Measurements from ENCODE around the gene TMEM141.

DNA sequence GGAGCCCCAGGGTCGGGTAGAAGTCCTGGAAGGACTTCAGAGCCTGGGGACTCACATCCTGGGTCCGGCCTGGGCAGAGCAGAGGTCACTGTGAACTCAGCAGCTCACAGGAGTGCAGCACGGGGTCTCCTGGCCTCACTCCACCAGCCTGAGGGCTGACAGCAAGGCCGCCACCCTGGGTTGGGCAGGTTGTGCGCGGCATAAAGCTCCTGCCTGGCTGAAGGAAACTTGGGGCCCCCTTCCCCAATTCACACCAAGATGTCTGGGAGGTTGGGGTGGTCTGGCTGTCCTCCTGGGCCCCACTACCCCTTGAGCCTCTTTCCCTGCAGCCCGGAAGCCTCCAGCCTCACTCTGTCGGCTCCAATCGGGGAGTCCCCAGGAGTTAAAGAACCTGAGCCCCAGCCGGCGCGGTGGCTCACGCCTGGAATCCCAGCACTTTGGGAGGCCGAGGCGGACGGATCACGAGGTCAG lies 28.9 kb upstream of the TMEM141 start:
- TF ChIP-seq, protein P1, sequence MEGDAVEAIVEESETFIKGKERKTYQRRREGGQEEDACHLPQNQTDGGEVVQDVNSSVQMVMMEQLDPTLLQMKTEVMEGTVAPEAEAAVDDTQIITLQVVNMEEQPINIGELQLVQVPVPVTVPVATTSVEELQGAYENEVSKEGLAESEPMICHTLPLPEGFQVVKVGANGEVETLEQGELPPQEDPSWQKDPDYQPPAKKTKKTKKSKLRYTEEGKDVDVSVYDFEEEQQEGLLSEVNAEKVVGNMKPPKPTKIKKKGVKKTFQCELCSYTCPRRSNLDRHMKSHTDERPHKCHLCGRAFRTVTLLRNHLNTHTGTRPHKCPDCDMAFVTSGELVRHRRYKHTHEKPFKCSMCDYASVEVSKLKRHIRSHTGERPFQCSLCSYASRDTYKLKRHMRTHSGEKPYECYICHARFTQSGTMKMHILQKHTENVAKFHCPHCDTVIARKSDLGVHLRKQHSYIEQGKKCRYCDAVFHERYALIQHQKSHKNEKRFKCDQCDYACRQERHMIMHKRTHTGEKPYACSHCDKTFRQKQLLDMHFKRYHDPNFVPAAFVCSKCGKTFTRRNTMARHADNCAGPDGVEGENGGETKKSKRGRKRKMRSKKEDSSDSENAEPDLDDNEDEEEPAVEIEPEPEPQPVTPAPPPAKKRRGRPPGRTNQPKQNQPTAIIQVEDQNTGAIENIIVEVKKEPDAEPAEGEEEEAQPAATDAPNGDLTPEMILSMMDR (IDR thresholded peaks at IDR 0.05): no peak
- no peak for TF ChIP-seq POLR2A (IDR thresholded peaks at IDR 0.05)

All from heart left ventricle (tissue), 13 donors.